Fibroblast of the aortic adventitia (primary cell): Measurements from ENCODE around the gene ARTN. TPM values are rescaled to one million over a fixed set of nuclear protein-coding genes. Genes with fewer than 3 reads are reported as not detected.
A peak's percentile ranks its signal among the peaks of the same experiment; 100 is the strongest.

Experiments
- DNase-seq: peaks from one replicate; pipeline ENCODE4 v3.0.0-alpha.2; 2010; ENCODE audit warnings: low read depth
- H3K4me3 ChIP-seq: 2 replicates; pipeline ENCODE4 v1.5.1; 2011; ENCODE audit warnings: low read depth, mild to moderate bottlenecking, control low read depth, low read length, moderate library complexity
- total RNA-seq: library from RNA; depleted of rRNA; stranded (reverse); fragments of >200 nt; gene quantifications from 2 replicates; pipeline ENCODE4 v1.2.3, GENCODE V29; 2012; ENCODE audit warnings: low replicate concordance
- TF ChIP-seq, protein P1 (sequence below): IDR thresholded peaks from 2 replicates; pipeline ENCODE4 v1.5.1; 2011; ENCODE audit warnings: mild to moderate bottlenecking, low read length, control low read depth, inconsistent platforms; ENCODE audit not compliant: insufficient read depth

Gene ARTN
- total RNA-seq, 1 donor: not detected

- TF ChIP-seq, protein P1, sequence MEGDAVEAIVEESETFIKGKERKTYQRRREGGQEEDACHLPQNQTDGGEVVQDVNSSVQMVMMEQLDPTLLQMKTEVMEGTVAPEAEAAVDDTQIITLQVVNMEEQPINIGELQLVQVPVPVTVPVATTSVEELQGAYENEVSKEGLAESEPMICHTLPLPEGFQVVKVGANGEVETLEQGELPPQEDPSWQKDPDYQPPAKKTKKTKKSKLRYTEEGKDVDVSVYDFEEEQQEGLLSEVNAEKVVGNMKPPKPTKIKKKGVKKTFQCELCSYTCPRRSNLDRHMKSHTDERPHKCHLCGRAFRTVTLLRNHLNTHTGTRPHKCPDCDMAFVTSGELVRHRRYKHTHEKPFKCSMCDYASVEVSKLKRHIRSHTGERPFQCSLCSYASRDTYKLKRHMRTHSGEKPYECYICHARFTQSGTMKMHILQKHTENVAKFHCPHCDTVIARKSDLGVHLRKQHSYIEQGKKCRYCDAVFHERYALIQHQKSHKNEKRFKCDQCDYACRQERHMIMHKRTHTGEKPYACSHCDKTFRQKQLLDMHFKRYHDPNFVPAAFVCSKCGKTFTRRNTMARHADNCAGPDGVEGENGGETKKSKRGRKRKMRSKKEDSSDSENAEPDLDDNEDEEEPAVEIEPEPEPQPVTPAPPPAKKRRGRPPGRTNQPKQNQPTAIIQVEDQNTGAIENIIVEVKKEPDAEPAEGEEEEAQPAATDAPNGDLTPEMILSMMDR: no peak
- H3K4me3 ChIP-seq: peak within 1 kb of the TSS; percentile 97
- DNase-seq: peak; percentile 96
Observed at GRCh38 chr1:43969746-43970466, 36.3 kb downstream of the ARTN start, which contains the start of gene DPH2. Gene DPH2 (plus strand): TSS chr1:43970010. CDS start chr1:43970176, 166 bp downstream.

DNA sequence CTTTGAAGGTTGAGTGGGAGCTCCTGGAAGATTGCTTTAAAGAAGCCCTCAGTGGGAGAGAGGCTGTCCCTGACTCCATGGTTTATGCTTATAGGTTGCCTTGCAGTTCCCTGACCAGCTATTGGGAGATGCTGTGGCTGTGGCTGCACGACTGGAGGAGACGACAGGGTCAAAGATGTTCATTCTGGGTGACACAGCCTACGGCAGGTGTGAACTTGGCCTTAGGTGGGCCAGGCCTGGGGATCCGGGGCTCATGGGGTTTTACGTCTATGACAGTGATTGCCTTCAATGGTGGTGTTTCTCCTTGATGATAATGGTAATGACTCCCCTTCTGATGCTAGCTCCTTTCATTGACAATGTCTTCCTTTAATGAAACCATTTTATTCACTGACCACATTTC lies 36.9 kb downstream of the ARTN start:
- TF ChIP-seq, protein P1: no peak
- peak overlapping the region; percentile 97 for H3K4me3 ChIP-seq
- no peak for DNase-seq

DNA sequence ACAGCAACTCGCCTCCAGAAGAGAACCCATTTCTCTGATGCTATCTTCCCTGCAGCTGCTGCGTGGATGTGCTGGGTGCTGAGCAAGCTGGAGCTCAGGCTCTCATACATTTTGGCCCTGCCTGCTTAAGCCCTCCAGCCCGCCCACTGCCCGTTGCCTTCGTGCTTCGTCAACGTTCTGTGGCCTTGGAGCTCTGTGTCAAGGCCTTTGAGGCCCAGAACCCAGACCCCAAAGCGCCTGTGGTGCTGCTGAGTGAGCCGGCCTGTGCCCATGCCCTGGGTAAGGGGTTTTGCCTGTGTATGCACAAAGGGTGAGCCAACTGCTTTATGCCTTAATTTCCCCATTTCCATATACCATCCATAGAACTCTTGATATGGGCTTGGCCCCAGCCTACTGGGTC lies 37.3 kb downstream of the ARTN start:
- peak overlapping the region; percentile 97 for H3K4me3 ChIP-seq
- no peak for DNase-seq
- TF ChIP-seq, protein P1: no peak

DNA sequence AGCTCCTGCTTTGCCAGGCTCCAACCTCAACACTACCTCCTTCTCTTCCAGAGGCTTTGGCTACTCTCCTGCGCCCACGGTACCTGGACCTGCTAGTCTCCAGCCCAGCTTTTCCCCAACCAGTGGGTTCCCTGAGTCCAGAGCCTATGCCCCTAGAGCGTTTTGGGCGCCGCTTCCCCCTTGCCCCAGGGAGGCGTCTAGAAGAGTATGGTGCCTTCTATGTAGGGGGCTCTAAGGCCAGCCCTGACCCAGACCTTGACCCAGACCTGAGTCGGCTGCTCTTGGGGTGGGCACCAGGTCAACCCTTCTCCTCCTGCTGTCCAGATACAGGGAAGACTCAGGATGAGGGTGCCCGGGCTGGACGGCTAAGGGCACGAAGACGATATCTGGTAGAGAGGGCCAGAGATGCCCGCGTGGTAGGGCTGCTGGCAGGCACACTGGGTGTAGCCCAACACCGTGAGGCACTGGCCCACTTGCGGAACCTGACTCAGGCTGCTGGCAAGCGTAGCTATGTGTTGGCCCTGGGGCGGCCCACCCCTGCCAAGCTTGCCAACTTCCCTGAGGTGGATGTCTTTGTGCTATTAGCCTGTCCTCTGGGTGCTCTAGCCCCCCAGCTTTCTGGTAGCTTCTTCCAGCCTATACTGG lies 37.9 kb downstream of the ARTN start:
- no peak overlapping the region for H3K4me3 ChIP-seq
- TF ChIP-seq, protein P1: no peak
- no peak for DNase-seq

- no peak for DNase-seq
- H3K4me3 ChIP-seq: peak overlapping the region; percentile 93
- TF ChIP-seq, protein P1: no peak
Observed at GRCh38 chr1:43973981-43974442, 40.4 kb downstream of the ARTN start.

GRCh38 chr1:43974443-43975248 lies 41.0 kb downstream of the ARTN start, which contains the start of gene ATP6V0B:
Gene ATP6V0B (plus strand): TSS chr1:43974960. CDS start chr1:43975041, 81 bp downstream.
- peak within 1 kb of the TSS; percentile 93 for H3K4me3 ChIP-seq
- TF ChIP-seq, protein P1: no peak
- DNase-seq: peak; percentile 89
